GM23338 (cell line): ENCODE results near the gene HAGH.

Experiments used
- CREB1 ChIP-seq: fragments of 250-450 bp; sonication (Bioruptor Pico); IDR thresholded peaks from 2 replicates; pipeline ENCODE4 v1.5.0; 2020; ENCODE audit warnings: low read depth, mild to moderate bottlenecking, moderate library complexity
- EZH2 ChIP-seq: fragments of 200-600 bp; sonication (generic); IDR thresholded peaks from one replicate; pipeline ENCODE4 v1.8.0; 2017; ENCODE audit warnings: antibody characterized with exemption, mild to moderate bottlenecking, low read depth; ENCODE audit not compliant: unreplicated experiment
- EZH2phosphoT487 ChIP-seq: fragments of 200-600 bp; sonication (generic); IDR thresholded peaks from one replicate; pipeline ENCODE4 v1.8.1; 2018; ENCODE audit warnings: antibody characterized with exemption; ENCODE audit not compliant: unreplicated experiment
- JUNB ChIP-seq: IDR thresholded peaks from one replicate; pipeline ENCODE4 v1.6.1; 2016; ENCODE audit warnings: antibody characterized with exemption; ENCODE audit not compliant: unreplicated experiment
- POLR2AphosphoS5 ChIP-seq: IDR thresholded peaks from 2 replicates; pipeline ENCODE4 v1.6.1; 2016; ENCODE audit warnings: antibody characterized with exemption, low read depth
- STAT1 ChIP-seq: IDR thresholded peaks from one replicate; pipeline ENCODE4 v1.6.1; 2016; ENCODE audit warnings: antibody characterized with exemption; ENCODE audit not compliant: unreplicated experiment
- TF ChIP-seq, protein P1 (sequence below), 2 experiments: fragments of 200-600 bp in 1 of 2; sonication (generic) in 1 of 2; conservative IDR thresholded peaks; 2 replicates each; pipeline versions ENCODE4 v1.5.1 to v1.6.1; 2016 to 2017; ENCODE audit warnings: antibody characterized with exemption in 2 of 2, low read depth in 2 of 2, mild to moderate bottlenecking in 2 of 2, moderate library complexity in 1 of 2
- TF ChIP-seq, protein P2 (sequence below): IDR thresholded peaks from one replicate; pipeline ENCODE4 v1.6.1; 2018; ENCODE audit warnings: antibody characterized with exemption; ENCODE audit not compliant: unreplicated experiment

DNA sequence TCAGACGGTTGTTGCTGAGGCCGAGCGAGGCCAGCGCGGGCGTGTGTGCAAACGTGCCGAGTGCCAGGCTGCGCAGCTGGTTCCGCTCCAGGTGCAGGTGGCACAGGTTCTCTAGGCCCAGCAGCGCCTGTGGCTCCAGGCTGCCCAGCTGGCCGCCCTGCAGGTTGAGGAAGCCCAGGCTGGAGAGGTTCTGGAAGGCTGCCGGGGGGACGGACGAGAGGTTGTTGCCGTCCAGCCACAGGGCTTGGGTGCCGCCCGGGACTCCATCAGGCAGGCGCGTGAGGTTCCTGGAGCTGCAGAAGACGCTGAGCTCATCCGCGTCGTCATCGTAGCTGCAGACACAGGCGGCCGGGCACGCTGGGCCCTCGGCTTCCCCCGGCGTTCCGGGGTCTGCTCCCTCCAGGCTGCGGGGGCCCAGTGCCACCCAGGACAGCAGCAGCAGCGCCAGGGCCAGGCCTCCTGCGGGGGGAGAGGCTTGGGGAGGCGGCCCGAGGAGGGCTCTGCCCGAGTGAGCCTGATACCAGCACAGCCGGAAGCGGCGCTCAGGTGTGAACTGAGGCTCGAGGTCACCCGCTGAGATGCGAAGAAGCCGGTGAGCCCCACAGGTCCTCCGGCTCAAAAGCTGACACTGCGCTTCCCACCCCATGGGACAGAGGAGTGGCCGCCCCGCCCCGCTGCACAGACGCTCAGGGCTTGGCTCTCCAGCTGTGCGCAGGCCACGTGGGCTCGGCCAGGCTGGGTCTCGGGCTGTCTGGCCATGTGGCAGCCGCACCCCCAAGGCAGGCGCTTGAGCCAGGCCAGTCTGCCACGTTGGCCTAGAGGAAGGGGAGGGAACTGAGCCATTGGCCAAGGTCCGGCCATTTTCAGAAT is 34.4 kb downstream of the HAGH start:
- TF ChIP-seq, protein P1, sequence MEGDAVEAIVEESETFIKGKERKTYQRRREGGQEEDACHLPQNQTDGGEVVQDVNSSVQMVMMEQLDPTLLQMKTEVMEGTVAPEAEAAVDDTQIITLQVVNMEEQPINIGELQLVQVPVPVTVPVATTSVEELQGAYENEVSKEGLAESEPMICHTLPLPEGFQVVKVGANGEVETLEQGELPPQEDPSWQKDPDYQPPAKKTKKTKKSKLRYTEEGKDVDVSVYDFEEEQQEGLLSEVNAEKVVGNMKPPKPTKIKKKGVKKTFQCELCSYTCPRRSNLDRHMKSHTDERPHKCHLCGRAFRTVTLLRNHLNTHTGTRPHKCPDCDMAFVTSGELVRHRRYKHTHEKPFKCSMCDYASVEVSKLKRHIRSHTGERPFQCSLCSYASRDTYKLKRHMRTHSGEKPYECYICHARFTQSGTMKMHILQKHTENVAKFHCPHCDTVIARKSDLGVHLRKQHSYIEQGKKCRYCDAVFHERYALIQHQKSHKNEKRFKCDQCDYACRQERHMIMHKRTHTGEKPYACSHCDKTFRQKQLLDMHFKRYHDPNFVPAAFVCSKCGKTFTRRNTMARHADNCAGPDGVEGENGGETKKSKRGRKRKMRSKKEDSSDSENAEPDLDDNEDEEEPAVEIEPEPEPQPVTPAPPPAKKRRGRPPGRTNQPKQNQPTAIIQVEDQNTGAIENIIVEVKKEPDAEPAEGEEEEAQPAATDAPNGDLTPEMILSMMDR (conservative IDR thresholded peaks at IDR 0.05; ENCODE audit: low read depth in 2 of 2) = no peak
- TF ChIP-seq EZH2 = no peak
- TF ChIP-seq, protein P2, sequence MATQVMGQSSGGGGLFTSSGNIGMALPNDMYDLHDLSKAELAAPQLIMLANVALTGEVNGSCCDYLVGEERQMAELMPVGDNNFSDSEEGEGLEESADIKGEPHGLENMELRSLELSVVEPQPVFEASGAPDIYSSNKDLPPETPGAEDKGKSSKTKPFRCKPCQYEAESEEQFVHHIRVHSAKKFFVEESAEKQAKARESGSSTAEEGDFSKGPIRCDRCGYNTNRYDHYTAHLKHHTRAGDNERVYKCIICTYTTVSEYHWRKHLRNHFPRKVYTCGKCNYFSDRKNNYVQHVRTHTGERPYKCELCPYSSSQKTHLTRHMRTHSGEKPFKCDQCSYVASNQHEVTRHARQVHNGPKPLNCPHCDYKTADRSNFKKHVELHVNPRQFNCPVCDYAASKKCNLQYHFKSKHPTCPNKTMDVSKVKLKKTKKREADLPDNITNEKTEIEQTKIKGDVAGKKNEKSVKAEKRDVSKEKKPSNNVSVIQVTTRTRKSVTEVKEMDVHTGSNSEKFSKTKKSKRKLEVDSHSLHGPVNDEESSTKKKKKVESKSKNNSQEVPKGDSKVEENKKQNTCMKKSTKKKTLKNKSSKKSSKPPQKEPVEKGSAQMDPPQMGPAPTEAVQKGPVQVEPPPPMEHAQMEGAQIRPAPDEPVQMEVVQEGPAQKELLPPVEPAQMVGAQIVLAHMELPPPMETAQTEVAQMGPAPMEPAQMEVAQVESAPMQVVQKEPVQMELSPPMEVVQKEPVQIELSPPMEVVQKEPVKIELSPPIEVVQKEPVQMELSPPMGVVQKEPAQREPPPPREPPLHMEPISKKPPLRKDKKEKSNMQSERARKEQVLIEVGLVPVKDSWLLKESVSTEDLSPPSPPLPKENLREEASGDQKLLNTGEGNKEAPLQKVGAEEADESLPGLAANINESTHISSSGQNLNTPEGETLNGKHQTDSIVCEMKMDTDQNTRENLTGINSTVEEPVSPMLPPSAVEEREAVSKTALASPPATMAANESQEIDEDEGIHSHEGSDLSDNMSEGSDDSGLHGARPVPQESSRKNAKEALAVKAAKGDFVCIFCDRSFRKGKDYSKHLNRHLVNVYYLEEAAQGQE = no peak
- TF ChIP-seq CREB1 (CRISPR knock-in tag) = no peak
- TF ChIP-seq POLR2AphosphoS5 = no peak
- no peak for TF ChIP-seq EZH2phosphoT487
- TF ChIP-seq JUNB = no peak
- TF ChIP-seq STAT1 = no peak
